ENCODE results near the gene COG3.

GRCh38 chr13:45508776-45509175 is 44.0 kb downstream of the COG3 start:
- TF ChIP-seq CTCF (IDR thresholded peaks at IDR 0.05) (no peak), EP300 (IDR thresholded peaks at IDR 0.05) (no peak), POLR2A (IDR thresholded peaks at IDR 0.05) (no peak)
